ENCODE data around the gene PTPRR.

- TF ChIP-seq, protein P1, sequence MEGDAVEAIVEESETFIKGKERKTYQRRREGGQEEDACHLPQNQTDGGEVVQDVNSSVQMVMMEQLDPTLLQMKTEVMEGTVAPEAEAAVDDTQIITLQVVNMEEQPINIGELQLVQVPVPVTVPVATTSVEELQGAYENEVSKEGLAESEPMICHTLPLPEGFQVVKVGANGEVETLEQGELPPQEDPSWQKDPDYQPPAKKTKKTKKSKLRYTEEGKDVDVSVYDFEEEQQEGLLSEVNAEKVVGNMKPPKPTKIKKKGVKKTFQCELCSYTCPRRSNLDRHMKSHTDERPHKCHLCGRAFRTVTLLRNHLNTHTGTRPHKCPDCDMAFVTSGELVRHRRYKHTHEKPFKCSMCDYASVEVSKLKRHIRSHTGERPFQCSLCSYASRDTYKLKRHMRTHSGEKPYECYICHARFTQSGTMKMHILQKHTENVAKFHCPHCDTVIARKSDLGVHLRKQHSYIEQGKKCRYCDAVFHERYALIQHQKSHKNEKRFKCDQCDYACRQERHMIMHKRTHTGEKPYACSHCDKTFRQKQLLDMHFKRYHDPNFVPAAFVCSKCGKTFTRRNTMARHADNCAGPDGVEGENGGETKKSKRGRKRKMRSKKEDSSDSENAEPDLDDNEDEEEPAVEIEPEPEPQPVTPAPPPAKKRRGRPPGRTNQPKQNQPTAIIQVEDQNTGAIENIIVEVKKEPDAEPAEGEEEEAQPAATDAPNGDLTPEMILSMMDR (IDR thresholded peaks at IDR 0.05; ENCODE audit: low read depth, low read length, missing input control): no peak
- no peak for TF ChIP-seq FOXA2 (IDR thresholded peaks at IDR 0.05)
- TF ChIP-seq EGR1 (IDR thresholded peaks at IDR 0.05; ENCODE audit: low read depth in 2 of 2): no peak
- no peak for TF ChIP-seq MAX (IDR thresholded peaks at IDR 0.05)
- no peak for TF ChIP-seq JUND (IDR thresholded peaks at IDR 0.05)
- no peak for TF ChIP-seq RAD21 (IDR thresholded peaks at IDR 0.05)
- TF ChIP-seq, protein P2, sequence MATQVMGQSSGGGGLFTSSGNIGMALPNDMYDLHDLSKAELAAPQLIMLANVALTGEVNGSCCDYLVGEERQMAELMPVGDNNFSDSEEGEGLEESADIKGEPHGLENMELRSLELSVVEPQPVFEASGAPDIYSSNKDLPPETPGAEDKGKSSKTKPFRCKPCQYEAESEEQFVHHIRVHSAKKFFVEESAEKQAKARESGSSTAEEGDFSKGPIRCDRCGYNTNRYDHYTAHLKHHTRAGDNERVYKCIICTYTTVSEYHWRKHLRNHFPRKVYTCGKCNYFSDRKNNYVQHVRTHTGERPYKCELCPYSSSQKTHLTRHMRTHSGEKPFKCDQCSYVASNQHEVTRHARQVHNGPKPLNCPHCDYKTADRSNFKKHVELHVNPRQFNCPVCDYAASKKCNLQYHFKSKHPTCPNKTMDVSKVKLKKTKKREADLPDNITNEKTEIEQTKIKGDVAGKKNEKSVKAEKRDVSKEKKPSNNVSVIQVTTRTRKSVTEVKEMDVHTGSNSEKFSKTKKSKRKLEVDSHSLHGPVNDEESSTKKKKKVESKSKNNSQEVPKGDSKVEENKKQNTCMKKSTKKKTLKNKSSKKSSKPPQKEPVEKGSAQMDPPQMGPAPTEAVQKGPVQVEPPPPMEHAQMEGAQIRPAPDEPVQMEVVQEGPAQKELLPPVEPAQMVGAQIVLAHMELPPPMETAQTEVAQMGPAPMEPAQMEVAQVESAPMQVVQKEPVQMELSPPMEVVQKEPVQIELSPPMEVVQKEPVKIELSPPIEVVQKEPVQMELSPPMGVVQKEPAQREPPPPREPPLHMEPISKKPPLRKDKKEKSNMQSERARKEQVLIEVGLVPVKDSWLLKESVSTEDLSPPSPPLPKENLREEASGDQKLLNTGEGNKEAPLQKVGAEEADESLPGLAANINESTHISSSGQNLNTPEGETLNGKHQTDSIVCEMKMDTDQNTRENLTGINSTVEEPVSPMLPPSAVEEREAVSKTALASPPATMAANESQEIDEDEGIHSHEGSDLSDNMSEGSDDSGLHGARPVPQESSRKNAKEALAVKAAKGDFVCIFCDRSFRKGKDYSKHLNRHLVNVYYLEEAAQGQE (IDR thresholded peaks at IDR 0.05): no peak
- no peak for TF ChIP-seq GABPA (IDR thresholded peaks at IDR 0.05 in 1 of 2, conservative IDR thresholded peaks at IDR 0.05 in 1 of 2)
- no peak for TF ChIP-seq NR2F2 (IDR thresholded peaks at IDR 0.05)
- TF ChIP-seq ATF3 (IDR thresholded peaks at IDR 0.05): no peak
- no peak for TF ChIP-seq RXRA (IDR thresholded peaks at IDR 0.05)
- TF ChIP-seq HNF4A (conservative IDR thresholded peaks at IDR 0.05): no peak
Measured at GRCh38 chr12:70788774-70789173, 131.8 kb downstream of the PTPRR start.

Measured in liver (tissue), 3 donors.